GM10266 (cell line): Measurements from ENCODE around the gene ARHGAP40.

ENCODE experiments used
- DNase-seq: peaks from one replicate; pipeline ENCODE4 v3.0.0; 2012; ENCODE audit errors: extremely low spot score
- TF ChIP-seq, protein P1 (sequence below): IDR thresholded peaks from 2 replicates; pipeline ENCODE4 v1.5.1; 2012; ENCODE audit warnings: mild to moderate bottlenecking, low read depth; ENCODE audit not compliant: control insufficient read depth, insufficient read depth; ENCODE audit errors: missing control alignments

Gene ARHGAP40

DNA sequence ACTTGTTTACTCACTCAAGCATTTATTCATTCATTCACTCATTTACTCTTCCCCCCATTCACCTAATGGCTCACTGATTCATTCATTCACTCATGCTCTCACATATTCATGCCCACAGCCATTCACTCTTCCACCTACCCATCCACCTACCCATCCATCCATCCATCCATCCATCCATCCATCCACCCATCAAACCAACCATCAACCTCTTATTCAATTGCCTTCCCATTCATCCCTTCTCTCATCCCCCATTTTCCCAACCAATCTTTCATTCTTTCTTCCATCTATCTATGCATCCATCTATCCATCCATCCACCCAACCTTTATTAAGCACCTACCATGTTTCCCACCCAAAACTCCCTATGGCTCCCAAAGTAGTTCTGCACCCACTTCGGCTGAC, 1.6 kb upstream of the ARHGAP40 start:
- DNase-seq: no peak

DNA sequence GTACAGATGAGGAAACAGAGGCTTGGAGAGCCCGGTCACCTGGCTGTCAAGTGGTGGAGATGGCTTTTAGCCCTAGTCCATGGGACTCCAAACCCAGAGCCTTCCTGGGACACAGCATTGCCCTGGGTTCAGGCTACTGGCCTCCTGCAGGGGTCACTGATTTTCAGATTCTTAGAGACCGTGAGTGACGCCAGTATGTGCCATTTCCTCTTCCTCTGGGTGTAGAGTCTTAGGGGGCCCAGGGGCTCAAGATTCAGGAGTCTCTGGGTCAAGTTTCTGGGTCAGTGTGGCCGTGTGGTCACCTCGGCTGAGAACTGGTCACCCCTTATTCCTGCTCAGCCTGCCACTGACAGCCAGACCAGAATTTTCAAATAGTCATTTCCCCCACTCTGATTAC, 574 bp downstream of the ARHGAP40 start:
- DNase-seq: no peak
- TF ChIP-seq, protein P1, sequence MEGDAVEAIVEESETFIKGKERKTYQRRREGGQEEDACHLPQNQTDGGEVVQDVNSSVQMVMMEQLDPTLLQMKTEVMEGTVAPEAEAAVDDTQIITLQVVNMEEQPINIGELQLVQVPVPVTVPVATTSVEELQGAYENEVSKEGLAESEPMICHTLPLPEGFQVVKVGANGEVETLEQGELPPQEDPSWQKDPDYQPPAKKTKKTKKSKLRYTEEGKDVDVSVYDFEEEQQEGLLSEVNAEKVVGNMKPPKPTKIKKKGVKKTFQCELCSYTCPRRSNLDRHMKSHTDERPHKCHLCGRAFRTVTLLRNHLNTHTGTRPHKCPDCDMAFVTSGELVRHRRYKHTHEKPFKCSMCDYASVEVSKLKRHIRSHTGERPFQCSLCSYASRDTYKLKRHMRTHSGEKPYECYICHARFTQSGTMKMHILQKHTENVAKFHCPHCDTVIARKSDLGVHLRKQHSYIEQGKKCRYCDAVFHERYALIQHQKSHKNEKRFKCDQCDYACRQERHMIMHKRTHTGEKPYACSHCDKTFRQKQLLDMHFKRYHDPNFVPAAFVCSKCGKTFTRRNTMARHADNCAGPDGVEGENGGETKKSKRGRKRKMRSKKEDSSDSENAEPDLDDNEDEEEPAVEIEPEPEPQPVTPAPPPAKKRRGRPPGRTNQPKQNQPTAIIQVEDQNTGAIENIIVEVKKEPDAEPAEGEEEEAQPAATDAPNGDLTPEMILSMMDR: no peak

More for the DNA sequence above, 1.6 kb upstream of the ARHGAP40 start:
- TF ChIP-seq, protein P1: no peak

- TF ChIP-seq, protein P1: no peak
- no peak for DNase-seq
Observed at GRCh38 chr20:38603286-38603685, 1.7 kb downstream of the ARHGAP40 start.

- no peak for DNase-seq
- TF ChIP-seq, protein P1: no peak
Observed at GRCh38 chr20:38604873-38605303, 3.3 kb downstream of the ARHGAP40 start.

DNA sequence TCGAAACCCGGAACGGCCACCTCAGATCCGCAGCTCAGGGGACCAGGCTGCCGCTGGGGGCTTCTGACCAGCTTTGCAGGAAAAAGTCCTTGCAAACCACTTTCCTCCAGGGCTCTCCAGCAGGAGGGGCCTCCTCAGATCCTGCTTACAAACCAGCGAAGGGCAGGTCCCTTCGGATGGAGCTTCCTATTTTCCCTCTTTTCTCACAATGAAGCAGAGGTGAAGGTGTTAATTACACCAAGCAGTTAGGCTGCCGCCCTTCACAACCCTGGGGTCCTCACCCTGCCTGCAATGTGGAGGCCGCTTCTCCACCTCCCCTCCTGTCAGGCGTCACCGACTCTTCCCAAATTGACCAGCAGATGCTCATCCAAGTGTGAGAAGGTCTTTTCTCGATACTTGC, 5.7 kb downstream of the ARHGAP40 start:
- no peak for DNase-seq

GRCh38 chr20:38608188-38608587, 6.6 kb downstream of the ARHGAP40 start:
- DNase-seq: no peak
- TF ChIP-seq, protein P1: no peak

More for the DNA sequence above, 5.7 kb downstream of the ARHGAP40 start:
- TF ChIP-seq, protein P1: no peak

DNA sequence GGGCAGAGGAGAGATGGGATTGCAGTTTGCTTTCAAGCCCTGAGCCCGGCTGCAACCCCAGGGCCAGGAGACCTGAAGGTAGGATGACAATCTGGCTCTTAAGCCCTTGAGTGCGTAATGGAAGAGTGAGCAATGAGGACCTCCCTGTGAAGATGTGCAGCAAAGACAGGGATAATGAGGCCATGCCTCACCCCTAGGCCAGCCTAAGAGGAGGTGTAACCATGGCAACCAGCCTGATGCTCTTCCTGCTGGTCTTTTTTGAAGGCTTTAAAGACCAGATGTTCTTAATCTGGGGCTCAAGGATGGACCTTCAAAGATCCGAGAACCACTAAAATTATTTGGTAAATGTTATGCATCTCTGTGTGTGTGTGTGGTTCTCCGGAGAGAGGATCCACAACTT, 8.2 kb downstream of the ARHGAP40 start:
- TF ChIP-seq, protein P1: no peak
- DNase-seq: no peak
